Uterus (tissue), 2 donors: ENCODE measurements around the gene ASB13.

Experiments
- POLR2A ChIP-seq, 2 donors: fragments of 450-650 bp; IDR thresholded peaks; one replicate each; pipeline ENCODE4 v1.6.1; 2016; ENCODE audit warnings: antibody characterized with exemption in 2 of 2, mild to moderate bottlenecking in 1 of 2, moderate library complexity in 1 of 2
- TF ChIP-seq, protein P1 (sequence below), 4 experiments: fragments of 200-600 bp in 2 of 4; fragments of 450-650 bp in 2 of 4; sonication (generic) in 2 of 4; IDR thresholded peaks; one replicate each; pipeline ENCODE4 v1.5.1; 2016 to 2019; ENCODE audit warnings: antibody characterized with exemption in 4 of 4, mild to moderate bottlenecking in 2 of 4, moderate library complexity in 1 of 4

DNA sequence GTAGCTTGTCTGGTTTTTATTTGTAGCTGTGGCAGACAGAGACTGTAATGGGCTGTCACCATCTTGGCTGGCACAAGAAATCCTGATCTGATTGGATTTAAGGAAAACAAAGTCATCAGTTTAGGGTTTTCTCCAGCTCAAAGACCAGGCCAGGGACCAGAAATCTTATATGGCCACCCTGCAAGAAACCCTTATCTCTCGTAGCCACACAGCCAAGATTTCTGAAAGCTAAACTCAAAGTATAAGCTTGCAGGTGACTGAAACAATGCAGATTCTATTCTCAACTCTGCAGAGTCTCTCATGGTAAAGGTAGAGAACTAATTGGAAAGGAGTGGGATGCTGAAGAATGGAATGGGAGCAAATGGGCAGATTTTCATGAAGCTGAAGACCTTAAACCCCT, 3.2 kb upstream of the ASB13 start:
- TF ChIP-seq, protein P1, sequence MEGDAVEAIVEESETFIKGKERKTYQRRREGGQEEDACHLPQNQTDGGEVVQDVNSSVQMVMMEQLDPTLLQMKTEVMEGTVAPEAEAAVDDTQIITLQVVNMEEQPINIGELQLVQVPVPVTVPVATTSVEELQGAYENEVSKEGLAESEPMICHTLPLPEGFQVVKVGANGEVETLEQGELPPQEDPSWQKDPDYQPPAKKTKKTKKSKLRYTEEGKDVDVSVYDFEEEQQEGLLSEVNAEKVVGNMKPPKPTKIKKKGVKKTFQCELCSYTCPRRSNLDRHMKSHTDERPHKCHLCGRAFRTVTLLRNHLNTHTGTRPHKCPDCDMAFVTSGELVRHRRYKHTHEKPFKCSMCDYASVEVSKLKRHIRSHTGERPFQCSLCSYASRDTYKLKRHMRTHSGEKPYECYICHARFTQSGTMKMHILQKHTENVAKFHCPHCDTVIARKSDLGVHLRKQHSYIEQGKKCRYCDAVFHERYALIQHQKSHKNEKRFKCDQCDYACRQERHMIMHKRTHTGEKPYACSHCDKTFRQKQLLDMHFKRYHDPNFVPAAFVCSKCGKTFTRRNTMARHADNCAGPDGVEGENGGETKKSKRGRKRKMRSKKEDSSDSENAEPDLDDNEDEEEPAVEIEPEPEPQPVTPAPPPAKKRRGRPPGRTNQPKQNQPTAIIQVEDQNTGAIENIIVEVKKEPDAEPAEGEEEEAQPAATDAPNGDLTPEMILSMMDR (IDR thresholded peaks at IDR 0.05): no peak
- no peak for TF ChIP-seq POLR2A (IDR thresholded peaks at IDR 0.05)
